Breast epithelium (tissue), 3 donors: Measurements from ENCODE around the gene GCN1.

Experiments used
- POLR2AphosphoS5 ChIP-seq, 3 donors: sonication (generic); formaldehyde crosslinking; IDR thresholded peaks; one replicate each; pipeline ENCODE4 v1.6.1; 2017; ENCODE audit warnings: antibody characterized with exemption in 3 of 3
- TF ChIP-seq, protein P1 (sequence below), 3 donors: fragments of 450-650 bp; IDR thresholded peaks; one replicate each; pipeline ENCODE4 v1.5.1; 2016 to 2017; ENCODE audit warnings: antibody characterized with exemption in 3 of 3, mild to moderate bottlenecking in 3 of 3, moderate library complexity in 3 of 3

DNA sequence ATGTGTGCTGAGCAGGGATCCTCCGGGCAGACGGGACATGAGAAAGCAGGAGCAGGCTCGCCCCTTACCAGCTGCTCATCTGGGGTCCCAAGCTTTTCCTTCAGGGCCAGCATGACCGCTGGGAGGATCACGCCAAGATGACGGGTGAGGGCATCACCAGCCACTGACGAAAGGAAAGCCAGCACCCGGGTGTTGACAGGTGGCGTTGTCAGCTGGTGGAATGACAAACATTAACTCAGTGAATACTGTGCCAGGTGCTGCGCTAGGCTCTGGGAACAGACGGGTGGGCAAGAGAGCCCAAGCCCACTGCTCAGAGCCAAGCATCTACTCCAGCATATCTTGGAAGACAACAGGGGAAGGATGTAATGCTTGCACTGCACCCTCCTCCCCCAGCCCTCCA, 56.7 kb downstream of the GCN1 start:
- TF ChIP-seq, protein P1, sequence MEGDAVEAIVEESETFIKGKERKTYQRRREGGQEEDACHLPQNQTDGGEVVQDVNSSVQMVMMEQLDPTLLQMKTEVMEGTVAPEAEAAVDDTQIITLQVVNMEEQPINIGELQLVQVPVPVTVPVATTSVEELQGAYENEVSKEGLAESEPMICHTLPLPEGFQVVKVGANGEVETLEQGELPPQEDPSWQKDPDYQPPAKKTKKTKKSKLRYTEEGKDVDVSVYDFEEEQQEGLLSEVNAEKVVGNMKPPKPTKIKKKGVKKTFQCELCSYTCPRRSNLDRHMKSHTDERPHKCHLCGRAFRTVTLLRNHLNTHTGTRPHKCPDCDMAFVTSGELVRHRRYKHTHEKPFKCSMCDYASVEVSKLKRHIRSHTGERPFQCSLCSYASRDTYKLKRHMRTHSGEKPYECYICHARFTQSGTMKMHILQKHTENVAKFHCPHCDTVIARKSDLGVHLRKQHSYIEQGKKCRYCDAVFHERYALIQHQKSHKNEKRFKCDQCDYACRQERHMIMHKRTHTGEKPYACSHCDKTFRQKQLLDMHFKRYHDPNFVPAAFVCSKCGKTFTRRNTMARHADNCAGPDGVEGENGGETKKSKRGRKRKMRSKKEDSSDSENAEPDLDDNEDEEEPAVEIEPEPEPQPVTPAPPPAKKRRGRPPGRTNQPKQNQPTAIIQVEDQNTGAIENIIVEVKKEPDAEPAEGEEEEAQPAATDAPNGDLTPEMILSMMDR (IDR thresholded peaks at IDR 0.05): no peak
- TF ChIP-seq POLR2AphosphoS5 (IDR thresholded peaks at IDR 0.05): no peak
